HG03103 (cell line): Measurements from ENCODE around the gene SAMD13.

Experiments
- ATAC-seq: cut with Tn5 transposase; IDR thresholded peaks from one replicate; pipeline ENCODE4 v1.9.1; 2021; ENCODE audit warnings: low read depth; ENCODE audit not compliant: unreplicated experiment

SAMD13 gene

GRCh38 chr1:84367219-84367618 is 65.7 kb downstream of the SAMD13 start:
- no peak for ATAC-seq

- ATAC-seq = no peak
Observed at GRCh38 chr1:84368441-84368840, 66.9 kb downstream of the SAMD13 start.

- no peak for ATAC-seq
Observed at GRCh38 chr1:84370266-84370665, 68.8 kb downstream of the SAMD13 start.

- no peak for ATAC-seq
Observed at GRCh38 chr1:84370831-84371394, 69.4 kb downstream of the SAMD13 start.

- no peak for ATAC-seq
Observed at GRCh38 chr1:84373436-84374141, 72.1 kb downstream of the SAMD13 start.

GRCh38 chr1:84374991-84375696 is 73.6 kb downstream of the SAMD13 start:
- ATAC-seq = no peak

- no peak for ATAC-seq
Observed at GRCh38 chr1:84376000-84376910, 74.7 kb downstream of the SAMD13 start.

- no peak for ATAC-seq
Observed at GRCh38 chr1:84377480-84378095, 76.1 kb downstream of the SAMD13 start.

- ATAC-seq = no peak
Observed at GRCh38 chr1:84379138-84379916, 77.8 kb downstream of the SAMD13 start.

GRCh38 chr1:84379917-84380180 is 78.3 kb downstream of the SAMD13 start:
- no peak for ATAC-seq

GRCh38 chr1:84382127-84382526 is 80.6 kb downstream of the SAMD13 start:
- no peak for ATAC-seq

GRCh38 chr1:84385347-84385746 is 83.8 kb downstream of the SAMD13 start:
- no peak for ATAC-seq

- ATAC-seq = no peak
Observed at GRCh38 chr1:84386716-84387479, 85.4 kb downstream of the SAMD13 start.

- ATAC-seq = no peak
Observed at GRCh38 chr1:84387480-84388163, 86.1 kb downstream of the SAMD13 start.

- ATAC-seq = no peak
Observed at GRCh38 chr1:84390226-84390625, 88.7 kb downstream of the SAMD13 start.

GRCh38 chr1:84398175-84399155 is 97.0 kb downstream of the SAMD13 start, which contains the start of gene DNASE2B:
Gene DNASE2B, plus strand, starts transcription at chr1:84398484. Its CDS starts 81 bp downstream, at chr1:84398565.
- no peak for ATAC-seq
